ENCODE data around the gene COL27A1.

- no peak for TF ChIP-seq GATA2 (IDR thresholded peaks at IDR 0.05; ENCODE audit: insufficient read depth, insufficient read length, low read depth, low read length)
- no peak for TF ChIP-seq POLR2AphosphoS5 (IDR thresholded peaks at IDR 0.05; ENCODE audit: insufficient read depth, low read depth, low read length)
These were observed 113.7 kb downstream of the COL27A1 start for GRCh38 chr9:114269023-114269422.

All from endothelial cell of umbilical vein (primary cell).